MM.1S (cell line): ENCODE data around the gene TIGAR.

Experiments used
- DNase-seq: peaks from one replicate; pipeline ENCODE4 v3.0.0-alpha.2; 2015
- H2AFZ ChIP-seq: fragments of 300-600 bp; sonication (generic); 2 replicates; pipeline ENCODE4 v1.6.0; 2016; ENCODE audit warnings: antibody characterized with exemption, low read length
- H3F3A ChIP-seq: fragments of 300-600 bp; sonication (generic); 2 replicates; pipeline ENCODE4 v1.6.1; 2016; ENCODE audit warnings: mild to moderate bottlenecking, antibody characterized with exemption, low read length, moderate library complexity, mixed read lengths; ENCODE audit not compliant: insufficient read depth
- H3K27ac ChIP-seq: fragments of 300-600 bp; sonication (generic); 2 replicates; pipeline ENCODE4 v1.5.1; 2016; ENCODE audit warnings: mild to moderate bottlenecking, low read length
- H3K27me3 ChIP-seq: fragments of 300-600 bp; sonication (generic); replicated peaks from 2 replicates; pipeline ENCODE4 v1.6.0; 2016; ENCODE audit warnings: low read length; ENCODE audit not compliant: insufficient read depth
- H3K36me3 ChIP-seq: fragments of 300-600 bp; sonication (generic); replicated peaks from 2 replicates; pipeline ENCODE4 v1.6.1; 2016; ENCODE audit warnings: mild to moderate bottlenecking, low read length, mixed read lengths; ENCODE audit not compliant: insufficient read depth
- H3K4me1 ChIP-seq: fragments of 300-600 bp; sonication (generic); 2 replicates; pipeline ENCODE4 v1.6.1; 2016; ENCODE audit warnings: low read length, mixed read lengths
- H3K4me2 ChIP-seq: fragments of 300-600 bp; sonication (generic); 2 replicates; pipeline ENCODE4 v1.6.0; 2016; ENCODE audit warnings: low read depth, low read length
- H3K4me3 ChIP-seq: fragments of 300-600 bp; sonication (generic); 2 replicates; pipeline ENCODE4 v1.5.1; 2016; ENCODE audit warnings: low read length, mixed read lengths
- H3K79me2 ChIP-seq: fragments of 300-600 bp; sonication (generic); 2 replicates; pipeline ENCODE4 v1.6.1; 2016; ENCODE audit warnings: mixed run types, low read length, mixed read lengths
- H3K9ac ChIP-seq: fragments of 300-600 bp; sonication (generic); 2 replicates; pipeline ENCODE4 v1.6.1; 2016; ENCODE audit warnings: low read length, mixed read lengths
- H3K9me2 ChIP-seq: fragments of 300-600 bp; sonication (generic); replicated peaks from 2 replicates; pipeline ENCODE4 v1.6.1; 2016; ENCODE audit warnings: mild to moderate bottlenecking, low read length, mixed read lengths; ENCODE audit not compliant: insufficient read depth
- H3K9me3 ChIP-seq: fragments of 300-600 bp; sonication (generic); replicated peaks from 2 replicates; pipeline ENCODE4 v1.6.1; 2016; ENCODE audit warnings: mild to moderate bottlenecking, low read length, mixed read lengths; ENCODE audit not compliant: insufficient read depth
- H4K20me1 ChIP-seq: fragments of 300-600 bp; sonication (generic); 2 replicates; pipeline ENCODE4 v1.6.1; 2016; ENCODE audit warnings: mild to moderate bottlenecking, low read length, moderate library complexity, mixed read lengths; ENCODE audit not compliant: insufficient read depth
- CTCF ChIP-seq: fragments of 300-600 bp; sonication (generic); IDR thresholded peaks from 2 replicates; pipeline ENCODE4 v1.5.1; 2016; ENCODE audit warnings: antibody characterized with exemption, low read length, mixed read lengths
- EZH2 ChIP-seq: fragments of 300-600 bp; sonication (generic); optimal IDR thresholded peaks from 2 replicates; pipeline ENCODE3; 2017; ENCODE audit warnings: low read depth, mild to moderate bottlenecking, antibody characterized with exemption, low read length, mixed read lengths
- EZH2phosphoT487 ChIP-seq: fragments of 300-600 bp; sonication (generic); IDR thresholded peaks from 2 replicates; pipeline ENCODE4 v1.6.1; 2018; ENCODE audit warnings: antibody characterized with exemption, low read length

TIGAR gene

GRCh38 chr12:4322726-4323125, 1.7 kb downstream of the TIGAR start:
- Histone ChIP-seq H3K4me2 (no peak overlapping the region), H3K9me2 (no peaks in the 10 kb centered on the region), H3K4me1 (peaks cover 4% of the 10 kb centered on the region; the same call in 1 of the 2 replicates), H3K9me3 (no peaks in the 10 kb centered on the region), H3K9ac (no peak overlapping the region), H3K79me2 (peaks cover 3% of the 10 kb centered on the region; the same call in 1 of the 2 replicates), H3K36me3 (no peaks in the 10 kb centered on the region), H3F3A (no peaks in the 10 kb centered on the region; the same call in 1 of the 2 replicates), H3K4me3 (no peak overlapping the region), H4K20me1 (no peaks in the 10 kb centered on the region), H3K27me3 (no peaks in the 10 kb centered on the region), H2AFZ (no peak overlapping the region), H3K27ac (no peak overlapping the region)
- no peak for TF ChIP-seq EZH2phosphoT487
- TF ChIP-seq CTCF: no peak
- no peak for TF ChIP-seq EZH2
- DNase-seq: no peak

GRCh38 chr12:4323396-4323795, 2.4 kb downstream of the TIGAR start:
- Histone ChIP-seq H3K9me3 (no peaks in the 10 kb centered on the region), H3K4me1 (peaks cover 4% of the 10 kb centered on the region; the same call in 1 of the 2 replicates), H3K9me2 (no peaks in the 10 kb centered on the region), H3F3A (no peaks in the 10 kb centered on the region; the same call in 1 of the 2 replicates), H3K9ac (no peak overlapping the region), H3K27me3 (no peaks in the 10 kb centered on the region), H3K36me3 (no peaks in the 10 kb centered on the region), H4K20me1 (no peaks in the 10 kb centered on the region), H3K27ac (no peak overlapping the region), H2AFZ (no peak overlapping the region), H3K4me3 (no peak overlapping the region), H3K79me2 (peaks cover 3% of the 10 kb centered on the region; the same call in 1 of the 2 replicates), H3K4me2 (no peak overlapping the region)
- TF ChIP-seq EZH2phosphoT487 (no peak), EZH2 (no peak), CTCF (no peak)
- no peak for DNase-seq

GRCh38 chr12:4324366-4324765, 3.4 kb downstream of the TIGAR start:
- Histone ChIP-seq H3K4me2 (no peak overlapping the region), H3K4me1 (peaks cover 4% of the 10 kb centered on the region; the same call in 1 of the 2 replicates), H3K9me3 (no peaks in the 10 kb centered on the region), H3K9me2 (no peaks in the 10 kb centered on the region), H3K27ac (no peak overlapping the region), H3K9ac (no peak overlapping the region), H3K27me3 (no peaks in the 10 kb centered on the region), H2AFZ (no peak overlapping the region), H3K36me3 (no peaks in the 10 kb centered on the region), H3K79me2 (peaks cover 3% of the 10 kb centered on the region; the same call in 1 of the 2 replicates), H3K4me3 (no peak overlapping the region), H3F3A (no peaks in the 10 kb centered on the region; the same call in 1 of the 2 replicates), H4K20me1 (no peaks in the 10 kb centered on the region)
- no peak for DNase-seq
- no peak for TF ChIP-seq CTCF
- no peak for TF ChIP-seq EZH2phosphoT487
- TF ChIP-seq EZH2: no peak
